NCI-H2081 treated with DMSO at 0.1 percent for 48 hours (cell line): ENCODE results near the gene NRM.
"Not testable (repeated sequence)": the region's sequence is repeated elsewhere in the genome, so short reads cannot be mapped to it uniquely, and the experiment has no call there.

ENCODE experiments used
- DNase-seq: peaks from one replicate; lab custom pipeline; 2025; lab: John Stamatoyannopoulos, UW

NRM gene, protein sequence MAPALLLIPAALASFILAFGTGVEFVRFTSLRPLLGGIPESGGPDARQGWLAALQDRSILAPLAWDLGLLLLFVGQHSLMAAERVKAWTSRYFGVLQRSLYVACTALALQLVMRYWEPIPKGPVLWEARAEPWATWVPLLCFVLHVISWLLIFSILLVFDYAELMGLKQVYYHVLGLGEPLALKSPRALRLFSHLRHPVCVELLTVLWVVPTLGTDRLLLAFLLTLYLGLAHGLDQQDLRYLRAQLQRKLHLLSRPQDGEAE

DNA sequence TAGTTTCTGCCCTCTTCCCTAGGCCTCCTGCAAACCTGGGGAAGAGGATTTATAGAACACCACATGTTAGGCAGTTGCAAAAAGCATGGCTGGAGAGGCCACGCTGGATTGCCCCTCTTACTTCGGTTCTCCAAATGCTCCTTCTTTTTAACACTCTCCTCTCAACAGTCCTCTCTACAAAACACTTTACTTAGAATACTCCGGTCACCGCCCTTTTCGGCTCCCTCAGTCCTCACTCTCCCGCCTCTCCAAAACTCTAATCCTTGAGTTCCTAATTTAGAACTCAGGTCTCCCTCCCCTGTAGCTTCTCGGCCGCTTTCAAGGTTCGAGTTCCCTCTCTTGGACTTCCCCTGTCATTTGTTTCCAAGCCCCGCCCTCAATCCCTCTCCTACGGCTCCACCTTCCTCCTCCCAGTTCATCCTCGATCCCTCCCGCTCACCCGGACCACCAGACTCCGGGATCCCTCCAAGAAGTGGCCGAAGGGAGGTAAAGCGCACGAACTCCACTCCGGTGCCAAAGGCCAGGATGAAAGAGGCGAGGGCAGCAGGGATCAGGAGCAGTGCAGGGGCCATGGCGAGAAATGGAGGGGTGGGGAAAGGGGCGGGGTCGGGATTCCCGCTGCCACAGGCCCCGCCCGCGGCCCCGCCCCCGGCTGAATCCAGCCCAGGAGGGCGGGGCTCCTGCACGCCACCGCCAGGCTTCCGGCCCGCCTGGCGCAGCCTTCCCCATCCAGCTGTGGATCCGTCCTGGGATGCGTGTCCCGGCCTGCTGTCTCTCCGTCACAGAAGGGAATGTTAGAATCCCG lies at the start of gene NRM:
TSS of gene NRM (minus strand) at position 582 of the 805 bp plus-strand sequence. CDS start at position 572, 10 bp downstream.
- peak; percentile 16 for DNase-seq

DNA sequence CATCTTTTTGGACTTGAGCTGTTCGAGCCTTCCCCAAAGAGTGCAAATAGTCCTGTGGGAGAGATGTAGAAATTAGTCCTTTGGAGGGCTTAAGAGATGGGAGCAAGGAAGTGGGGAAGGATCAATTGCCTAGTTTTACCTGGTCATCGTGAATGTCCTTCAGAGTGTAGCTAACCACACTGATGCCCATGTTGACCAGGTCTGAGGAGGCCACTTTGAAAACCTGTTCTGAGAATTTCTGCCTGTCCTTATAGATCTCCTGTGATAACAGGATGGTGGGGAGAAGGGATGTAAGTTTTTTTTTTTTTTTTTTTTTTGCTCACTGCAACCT lies 49.7 kb upstream of the NRM start:
- DNase-seq = no peak

- DNase-seq = no peak
Measured at GRCh38 chr6:30738532-30738931, 47.7 kb upstream of the NRM start.

GRCh38 chr6:30735668-30736314 lies 45.0 kb upstream of the NRM start:
- DNase-seq = no peak

GRCh38 chr6:30732237-30732943 lies 41.6 kb upstream of the NRM start:
- no peak for DNase-seq

GRCh38 chr6:30730601-30731435 lies 40.0 kb upstream of the NRM start:
- DNase-seq = peak; percentile 37

- DNase-seq = no peak
Measured at GRCh38 chr6:30727920-30728553, 37.3 kb upstream of the NRM start.

GRCh38 chr6:30726506-30727413 lies 36.0 kb upstream of the NRM start:
- no peak for DNase-seq

DNA sequence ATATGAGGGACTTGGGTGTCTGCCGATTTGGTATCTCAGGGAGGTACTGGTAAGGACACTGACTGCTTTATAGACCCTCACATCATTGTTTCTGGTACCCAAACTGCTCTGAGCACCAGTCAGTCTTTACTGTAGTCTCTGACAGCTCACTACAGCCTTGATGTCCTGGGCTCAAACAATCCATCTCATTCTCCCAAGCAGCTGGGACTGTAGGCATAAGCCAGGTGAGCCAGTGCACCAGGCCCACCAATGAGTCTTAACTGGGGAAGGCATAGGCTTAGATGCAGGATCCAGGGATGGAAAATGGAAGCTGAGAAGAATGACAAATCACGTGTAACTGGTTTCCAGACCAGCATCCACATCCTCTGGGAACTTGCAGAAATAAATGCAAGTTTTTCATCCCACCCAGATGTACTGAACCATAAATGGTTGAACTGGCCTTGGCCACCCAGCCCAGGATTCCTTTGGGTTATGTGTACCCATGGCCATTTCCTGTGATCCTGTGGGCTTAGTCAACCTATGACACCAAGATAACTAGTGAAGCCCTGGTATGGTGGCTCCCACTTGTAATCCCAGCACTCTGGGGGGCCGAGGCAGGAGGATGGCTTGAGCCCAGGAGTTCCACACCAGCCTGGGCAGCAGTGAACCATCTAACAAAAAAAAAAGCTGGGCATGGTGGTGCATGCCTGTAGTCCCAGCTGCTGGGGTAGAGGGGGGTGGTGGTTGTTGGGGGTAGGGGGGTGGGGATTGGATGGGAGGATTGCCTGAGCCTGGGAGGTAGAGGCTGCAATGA lies 35.1 kb upstream of the NRM start:
- no peak for DNase-seq

DNA sequence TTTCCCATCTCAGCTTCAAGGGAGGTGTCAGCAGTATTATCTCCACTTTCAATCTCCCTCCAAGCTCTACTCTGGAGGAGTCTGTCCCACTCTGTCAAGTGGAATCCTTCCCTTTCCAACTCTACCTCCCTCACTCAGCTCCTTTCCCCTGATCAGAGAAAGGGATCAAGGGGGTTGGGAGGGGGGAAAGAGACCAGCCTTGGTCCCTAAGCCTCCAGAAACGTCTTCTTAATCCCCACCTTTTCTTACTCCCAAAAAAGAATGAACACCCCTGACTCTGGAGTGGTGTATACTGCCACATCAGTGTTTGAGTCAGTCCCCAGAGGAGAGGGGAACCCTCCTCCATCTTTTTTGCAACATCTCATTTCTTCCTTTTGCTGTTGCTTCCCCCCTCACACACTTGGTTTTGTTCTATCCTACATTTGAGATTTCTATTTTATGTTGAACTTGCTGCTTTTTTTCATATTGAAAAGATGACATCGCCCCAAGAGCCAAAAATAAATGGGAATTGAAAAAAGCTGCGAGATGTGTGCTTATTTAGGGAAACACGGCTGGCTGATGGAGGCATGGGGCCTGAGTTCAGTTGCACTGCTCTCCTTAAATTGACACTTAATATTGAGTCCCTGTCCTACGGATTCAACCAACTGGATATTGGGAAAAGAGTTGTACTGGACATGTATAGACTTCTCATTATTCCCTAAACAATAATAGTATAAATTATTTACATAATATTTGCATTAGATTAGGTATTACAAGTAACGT lies 34.3 kb upstream of the NRM start:
- DNase-seq = no peak

- DNase-seq = not testable (repeated sequence)
Measured at GRCh38 chr6:30723843-30724741, 33.3 kb upstream of the NRM start.

GRCh38 chr6:30723159-30723842 lies 32.5 kb upstream of the NRM start:
- not testable (repeated sequence) for DNase-seq

GRCh38 chr6:30722280-30723112 lies 31.7 kb upstream of the NRM start:
- DNase-seq = no peak

GRCh38 chr6:30722025-30722279 lies 31.2 kb upstream of the NRM start:
- DNase-seq = not testable (repeated sequence)

- DNase-seq = no peak
Measured at GRCh38 chr6:30721198-30722024, 30.6 kb upstream of the NRM start.
